ENCODE measurements around the gene MYBL2.

Gene MYBL2

GRCh38 chr20:43682446-43682845 lies 15.5 kb downstream of the MYBL2 start:
- DNase-seq, result no peak

- DNase-seq, result no peak
These were observed 19.9 kb downstream of the MYBL2 start for GRCh38 chr20:43686820-43687219.

GRCh38 chr20:43689165-43689564 lies 22.3 kb downstream of the MYBL2 start:
- no peak for DNase-seq

- DNase-seq, result no peak
These were observed 24.2 kb downstream of the MYBL2 start for GRCh38 chr20:43690943-43691598.

GRCh38 chr20:43691928-43692524 lies 25.1 kb downstream of the MYBL2 start:
- DNase-seq, result peak; percentile 36

- no peak for DNase-seq
These were observed 27.8 kb downstream of the MYBL2 start for GRCh38 chr20:43694763-43695162.

GRCh38 chr20:43695571-43695970 lies 28.7 kb downstream of the MYBL2 start:
- no peak for DNase-seq

- no peak for DNase-seq
These were observed 33.1 kb downstream of the MYBL2 start for GRCh38 chr20:43699941-43700565.

GRCh38 chr20:43700627-43701026 lies 33.7 kb downstream of the MYBL2 start:
- DNase-seq, result no peak

- DNase-seq, result no peak
These were observed 35.6 kb downstream of the MYBL2 start for GRCh38 chr20:43702502-43702901.

- no peak for DNase-seq
These were observed 43.6 kb downstream of the MYBL2 start for GRCh38 chr20:43710370-43711044.

- DNase-seq, result no peak
These were observed 44.3 kb downstream of the MYBL2 start for GRCh38 chr20:43711098-43711654.

- DNase-seq, result no peak
These were observed 48.1 kb downstream of the MYBL2 start for GRCh38 chr20:43715044-43715443.

GRCh38 chr20:43715511-43715910 lies 48.6 kb downstream of the MYBL2 start:
- no peak for DNase-seq

- DNase-seq, result no peak
These were observed 49.2 kb downstream of the MYBL2 start for GRCh38 chr20:43716123-43716522.

GRCh38 chr20:43716757-43717615 lies 50.1 kb downstream of the MYBL2 start:
- DNase-seq, result no peak

GRCh38 chr20:43717616-43717995 lies 50.7 kb downstream of the MYBL2 start:
- no peak for DNase-seq

GRCh38 chr20:43720007-43720406 lies 53.1 kb downstream of the MYBL2 start:
- no peak for DNase-seq

- DNase-seq, result peak; percentile 31
These were observed 54.1 kb downstream of the MYBL2 start for GRCh38 chr20:43721097-43721428.

- peak; percentile 33 for DNase-seq
These were observed 54.7 kb downstream of the MYBL2 start for GRCh38 chr20:43721429-43722152.

GRCh38 chr20:43722153-43722505 lies 55.2 kb downstream of the MYBL2 start:
- no peak for DNase-seq

GRCh38 chr20:43723186-43723585 lies 56.3 kb downstream of the MYBL2 start:
- DNase-seq, result peak; percentile 6
